Measurements from ENCODE around the gene WDR7.

- TF ChIP-seq CTCF (IDR thresholded peaks at IDR 0.05 in 2 of 3, conservative IDR thresholded peaks at IDR 0.05 in 1 of 3; ENCODE audit: borderline replicate concordance in 1 of 3, insufficient read depth in 1 of 3, low read depth in 2 of 3, low read length in 2 of 3) (no peak), POLR2A (IDR thresholded peaks at IDR 0.05; ENCODE audit: borderline replicate concordance, extremely low read depth, insufficient read depth, insufficient read length) (no peak), ZBTB33 (IDR thresholded peaks at IDR 0.05; ENCODE audit: extremely low read depth, insufficient replicate concordance, low read length) (no peak), ATF3 (IDR thresholded peaks at IDR 0.05) (no peak), REST (IDR thresholded peaks at IDR 0.05; ENCODE audit: low read depth) (no peak), EZH2 (IDR thresholded peaks at IDR 0.05) (no peak), RAD21 (IDR thresholded peaks at IDR 0.05; ENCODE audit: low read depth) (no peak)
These were observed 44.5 kb upstream of the WDR7 start for GRCh38 chr18:56606618-56607017.
